Measurements from ENCODE around the gene NFXL1. TPM values are rescaled to one million over a fixed set of nuclear protein-coding genes. Genes with fewer than 3 reads are reported as not detected.

NFXL1 gene
- total RNA-seq = 10.7 to 22.5 TPM (median 11.9 TPM) in 3 replicates
- long read RNA-seq, partial matches to known transcripts = 4 of 13 reads
- long read RNA-seq, other reads (novel, unspliced or antisense) = 3 of 13 reads

GRCh38 chr4:47914220-47914925 lies at the start of gene NFXL1:
Gene NFXL1 (minus strand): TSS chr4:47914583. CDS start chr4:47914203, 380 bp downstream.
- peaks cover 13% of the 10 kb centered on the region for H3K36me3 Mint-ChIP-seq (ENCODE audit: low read depth)
- H3K4me3 Mint-ChIP-seq (ENCODE audit: unreplicated experiment) = peak within 1 kb of the TSS; percentile 96
- TF ChIP-seq CTCF (IDR thresholded peaks at IDR 0.05) = no peak
- H3K4me1 Mint-ChIP-seq (ENCODE audit: low read depth) = peaks cover 24% of the 10 kb centered on the region
- peak within 1 kb of the TSS; percentile 95 for H3K27ac Mint-ChIP-seq (ENCODE audit: unreplicated experiment)
- peak; percentile 99 for DNase-seq (ENCODE audit: low spot score)
- H3K9me3 Mint-ChIP-seq (ENCODE audit: low read depth) = peaks cover 2% of the 10 kb centered on the region
- H3K27me3 Mint-ChIP-seq (ENCODE audit: low read depth) = peaks cover 6% of the 10 kb centered on the region

- Mint-ChIP-seq H3K27ac (ENCODE audit: unreplicated experiment) (no peak overlapping the region), H3K9me3 (ENCODE audit: low read depth) (no peaks in the 10 kb centered on the region), H3K36me3 (ENCODE audit: low read depth) (no peaks in the 10 kb centered on the region), H3K27me3 (ENCODE audit: low read depth) (peaks cover 12% of the 10 kb centered on the region), H3K4me3 (ENCODE audit: unreplicated experiment) (no peak overlapping the region), H3K4me1 (ENCODE audit: low read depth) (no peaks in the 10 kb centered on the region)
- no peak for DNase-seq (ENCODE audit: low spot score)
- no peak for TF ChIP-seq CTCF (IDR thresholded peaks at IDR 0.05)
These were observed 40.3 kb upstream of the NFXL1 start for GRCh38 chr4:47954677-47955076.

DNA sequence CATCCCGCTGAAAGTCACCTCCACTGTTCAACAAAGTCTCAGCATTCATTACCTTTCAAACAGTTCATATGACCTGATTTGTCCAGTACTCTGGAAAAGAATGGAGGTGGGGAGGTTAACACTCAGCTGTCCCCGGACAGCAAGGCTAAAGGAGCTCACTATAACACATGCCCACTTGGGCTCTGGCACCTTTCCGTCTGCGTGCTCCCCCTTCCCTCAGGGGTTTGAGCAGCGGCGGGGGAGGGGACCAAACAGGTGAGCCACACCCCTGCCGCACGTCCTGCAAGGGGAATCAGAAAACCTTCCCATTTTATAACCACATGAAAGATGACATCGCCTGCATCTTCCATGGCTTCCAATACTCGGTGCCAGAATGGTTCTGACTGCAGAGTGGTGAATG lies 39.9 kb upstream of the NFXL1 start:
- H3K4me3 Mint-ChIP-seq (ENCODE audit: unreplicated experiment) = no peak overlapping the region
- H3K4me1 Mint-ChIP-seq (ENCODE audit: low read depth) = no peaks in the 10 kb centered on the region
- no peak for DNase-seq (ENCODE audit: low spot score)
- no peak for TF ChIP-seq CTCF (IDR thresholded peaks at IDR 0.05)
- no peaks in the 10 kb centered on the region for H3K36me3 Mint-ChIP-seq (ENCODE audit: low read depth)
- H3K27me3 Mint-ChIP-seq (ENCODE audit: low read depth) = peaks cover 12% of the 10 kb centered on the region
- H3K27ac Mint-ChIP-seq (ENCODE audit: unreplicated experiment) = no peak overlapping the region
- H3K9me3 Mint-ChIP-seq (ENCODE audit: low read depth) = no peaks in the 10 kb centered on the region

- no peak overlapping the region for H3K27ac Mint-ChIP-seq (ENCODE audit: unreplicated experiment)
- H3K36me3 Mint-ChIP-seq (ENCODE audit: low read depth) = no peaks in the 10 kb centered on the region
- H3K4me3 Mint-ChIP-seq (ENCODE audit: unreplicated experiment) = no peak overlapping the region
- H3K4me1 Mint-ChIP-seq (ENCODE audit: low read depth) = no peaks in the 10 kb centered on the region
- peaks cover 22% of the 10 kb centered on the region for H3K27me3 Mint-ChIP-seq (ENCODE audit: low read depth)
- no peak for TF ChIP-seq CTCF (IDR thresholded peaks at IDR 0.05)
- DNase-seq (ENCODE audit: low spot score) = no peak
- no peaks in the 10 kb centered on the region for H3K9me3 Mint-ChIP-seq (ENCODE audit: low read depth)
These were observed 31.7 kb upstream of the NFXL1 start for GRCh38 chr4:47945930-47946726.

DNA sequence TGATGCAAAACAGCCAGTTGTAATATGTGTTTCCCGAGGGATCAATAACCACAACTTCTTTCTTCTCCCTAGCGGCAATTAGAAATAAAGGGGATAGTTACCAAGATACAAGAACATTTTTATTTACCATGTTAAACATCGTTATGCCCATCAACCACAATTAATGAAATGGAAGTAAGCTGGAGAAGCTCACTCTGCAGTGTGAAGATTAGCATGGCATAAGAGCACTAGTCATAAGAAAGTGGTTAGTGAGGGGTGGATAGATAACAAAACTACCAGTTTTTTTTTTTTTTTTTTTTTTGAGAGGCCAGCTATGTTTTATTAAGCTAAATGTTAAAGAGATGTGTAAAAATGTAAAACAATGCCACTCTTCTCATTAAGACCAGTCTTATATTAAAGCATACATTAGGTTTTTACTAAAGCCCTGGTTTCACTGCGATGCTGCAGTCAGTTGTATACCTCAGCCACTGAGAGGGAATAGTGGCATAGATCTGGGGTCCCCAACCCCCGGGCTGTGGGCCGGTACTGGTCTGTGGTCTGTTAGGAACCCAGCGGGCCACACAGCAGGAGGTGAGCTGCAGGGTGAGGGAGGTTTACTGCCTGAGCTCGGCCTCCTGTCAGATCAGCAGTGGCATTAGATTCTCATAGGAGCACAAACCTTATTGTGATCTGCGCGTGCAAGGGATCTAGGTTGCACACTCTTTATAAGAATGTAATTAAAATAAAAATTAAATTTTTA lies 27.9 kb upstream of the NFXL1 start:
- no peak overlapping the region for H3K27ac Mint-ChIP-seq (ENCODE audit: unreplicated experiment)
- DNase-seq (ENCODE audit: low spot score) = no peak
- H3K27me3 Mint-ChIP-seq (ENCODE audit: low read depth) = peaks cover 37% of the 10 kb centered on the region
- no peaks in the 10 kb centered on the region for H3K4me1 Mint-ChIP-seq (ENCODE audit: low read depth)
- no peak overlapping the region for H3K4me3 Mint-ChIP-seq (ENCODE audit: unreplicated experiment)
- no peak for TF ChIP-seq CTCF (IDR thresholded peaks at IDR 0.05)
- no peaks in the 10 kb centered on the region for H3K9me3 Mint-ChIP-seq (ENCODE audit: low read depth)
- H3K36me3 Mint-ChIP-seq (ENCODE audit: low read depth) = no peaks in the 10 kb centered on the region

Data from chondrocyte (in vitro differentiated cells).